Left renal pelvis (tissue), 4 donors: ENCODE measurements around the gene CLPSL1. TPM values are rescaled to one million over a fixed set of nuclear protein-coding genes. Genes with fewer than 3 reads are reported as not detected.

Experiments used
- polyA plus RNA-seq, 4 donors: library from polyadenylated mRNA; unstranded; fragments of 120-200 nt; gene quantifications; one replicate each; pipeline ENCODE4 v1.2.1, GENCODE V29; 2013; ENCODE audit not compliant: insufficient read length in 4 of 4

CLPSL1 gene
- polyA plus RNA-seq, 4 donors, result 0.40 to 1.4 TPM; not detected in 2

Other genes starting within 250 kb of the CLPSL1 start
- gene FKBP5, start 92.1 kb upstream of the CLPSL1 start, polyA plus RNA-seq, result 10 to 100 TPM; 18.0 to 32.7 (median 26.0) TPM
- gene ARMC12, start 44.0 kb upstream of the CLPSL1 start, polyA plus RNA-seq, result 1 to 10 TPM in 2 of 4 donors, under 1 TPM in 2; 0.42 to 1.5 (median 1.1) TPM
- gene CLPSL2, start 4.4 kb upstream of the CLPSL1 start, polyA plus RNA-seq, result under 1 TPM in 2 of 4 donors, not detected in 2; 0.40 to 0.52 TPM
- gene CLPS, start 16.3 kb downstream of the CLPSL1 start, polyA plus RNA-seq, result under 1 TPM in 1 of 4 donors, not detected in 3; 0.37 TPM
- under 1 TPM in 2 of 4 donors, not detected in 2; 0.24 to 0.32 TPM for gene LHFPL5, start 24.3 kb downstream of the CLPSL1 start, polyA plus RNA-seq
- gene SRPK1, start 140.1 kb downstream of the CLPSL1 start, polyA plus RNA-seq, result 10 to 100 TPM; 33.6 to 51.9 (median 50.6) TPM
- under 1 TPM; 0.16 to 0.81 (median 0.27) TPM for gene SLC26A8, start 243.6 kb downstream of the CLPSL1 start, polyA plus RNA-seq
- 10 to 100 TPM; 52.8 to 55.8 (median 54.5) TPM for gene MAPK14, start 246.8 kb downstream of the CLPSL1 start, polyA plus RNA-seq